DMS153 treated with DMSO at 0.1 percent for 48 hours (cell line): ENCODE data around the gene DPYD.
"Not testable (repeated sequence)": the region's sequence is repeated elsewhere in the genome, so short reads cannot be mapped to it uniquely, and the experiment has no call there.

ENCODE experiments used
- DNase-seq: peaks from one replicate; lab custom pipeline; 2025; ENCODE audit not compliant: unreplicated experiment; lab: John Stamatoyannopoulos, UW

The DPYD gene

DNA sequence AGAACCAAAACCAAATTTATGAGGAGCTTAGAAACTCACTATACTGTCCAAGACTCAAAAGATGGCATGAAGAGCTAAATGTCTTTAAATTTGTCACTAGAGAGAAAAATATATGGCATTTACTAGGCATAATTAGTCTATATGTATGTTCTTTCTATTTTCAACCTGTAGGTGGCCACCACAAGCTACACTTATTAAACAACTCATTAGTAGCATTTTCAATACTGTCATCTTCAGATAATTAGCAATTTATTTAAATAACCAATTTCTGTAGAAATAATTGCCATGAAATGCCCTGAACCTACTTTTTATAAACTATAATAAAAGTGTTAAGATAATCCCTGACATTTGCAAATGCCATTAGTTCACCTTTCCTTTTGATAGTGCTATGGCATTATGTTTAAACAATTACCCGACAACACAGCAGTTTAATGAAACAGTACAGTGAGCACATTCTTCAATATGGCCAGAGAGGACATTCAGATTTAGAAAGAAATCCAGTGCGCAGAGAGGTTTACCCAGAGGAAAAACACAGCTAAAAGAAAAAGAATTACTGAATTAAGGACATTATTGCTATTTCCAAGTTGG lies 676.8 kb downstream of the DPYD start:
- DNase-seq: no peak

GRCh38 chr1:97238816-97239215 lies 682.0 kb downstream of the DPYD start:
- no peak for DNase-seq

DNA sequence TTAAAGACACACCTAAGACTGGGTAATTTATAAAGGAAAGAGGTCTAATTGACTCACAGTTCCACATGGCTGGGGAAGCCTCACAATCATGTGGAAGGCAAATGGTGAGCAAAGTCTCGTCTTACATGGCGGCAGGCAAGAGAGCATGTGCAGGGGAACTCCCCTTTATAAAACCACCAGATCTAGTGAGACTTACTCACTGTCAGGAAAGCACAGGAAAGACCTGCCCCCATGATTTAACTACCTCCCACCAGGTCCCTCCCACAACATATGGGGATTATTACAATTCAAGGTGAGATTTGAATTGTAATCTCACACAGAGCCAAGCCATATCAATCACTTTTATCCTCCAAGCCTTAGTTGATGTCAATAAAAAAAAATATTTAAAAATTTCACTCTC lies 689.5 kb downstream of the DPYD start:
- DNase-seq: not testable (repeated sequence)

DNA sequence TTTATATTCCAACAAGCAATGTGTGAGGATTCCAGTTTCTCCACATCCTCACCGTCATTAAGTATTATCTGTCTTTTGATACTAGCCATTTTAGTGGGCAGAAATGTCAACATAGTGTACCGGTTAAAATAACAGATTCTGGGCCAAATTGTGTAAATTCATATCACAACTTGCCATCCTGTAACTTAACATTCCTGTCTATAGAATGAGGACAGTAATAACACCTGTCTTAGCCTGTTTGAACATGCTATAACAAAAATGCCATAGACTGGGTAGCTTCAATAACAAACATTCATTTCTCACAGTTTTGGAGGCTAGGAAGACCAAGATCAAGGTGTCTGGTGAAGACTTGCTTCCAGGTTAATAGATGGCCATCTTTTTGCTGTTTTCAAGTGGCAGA lies 708.2 kb downstream of the DPYD start:
- no peak for DNase-seq

- DNase-seq: no peak
Observed at GRCh38 chr1:97210307-97210706, 710.5 kb downstream of the DPYD start.

- DNase-seq: no peak
Observed at GRCh38 chr1:97209381-97209957, 711.4 kb downstream of the DPYD start.

DNA sequence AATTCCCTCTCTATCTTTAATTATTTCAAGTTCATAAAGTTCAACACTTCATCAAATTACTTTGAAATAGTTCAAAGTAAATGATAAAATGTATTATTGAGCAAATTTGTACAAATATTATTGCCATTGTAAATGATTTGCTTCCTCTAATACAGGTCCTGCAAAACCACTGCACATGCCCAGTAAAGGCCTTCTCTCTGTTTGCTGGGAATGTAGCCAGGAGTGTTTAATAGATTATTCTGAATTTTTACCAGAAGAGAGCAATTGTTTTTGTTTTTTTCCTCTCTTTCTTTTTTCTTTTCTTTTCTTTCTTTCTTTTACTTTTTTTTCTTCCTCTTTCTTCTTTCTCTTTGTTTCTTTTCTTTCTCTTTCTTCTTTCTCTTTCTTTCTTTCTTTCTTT lies 713.0 kb downstream of the DPYD start:
- no peak for DNase-seq

GRCh38 chr1:97204468-97204867 lies 716.4 kb downstream of the DPYD start:
- no peak for DNase-seq

DNA sequence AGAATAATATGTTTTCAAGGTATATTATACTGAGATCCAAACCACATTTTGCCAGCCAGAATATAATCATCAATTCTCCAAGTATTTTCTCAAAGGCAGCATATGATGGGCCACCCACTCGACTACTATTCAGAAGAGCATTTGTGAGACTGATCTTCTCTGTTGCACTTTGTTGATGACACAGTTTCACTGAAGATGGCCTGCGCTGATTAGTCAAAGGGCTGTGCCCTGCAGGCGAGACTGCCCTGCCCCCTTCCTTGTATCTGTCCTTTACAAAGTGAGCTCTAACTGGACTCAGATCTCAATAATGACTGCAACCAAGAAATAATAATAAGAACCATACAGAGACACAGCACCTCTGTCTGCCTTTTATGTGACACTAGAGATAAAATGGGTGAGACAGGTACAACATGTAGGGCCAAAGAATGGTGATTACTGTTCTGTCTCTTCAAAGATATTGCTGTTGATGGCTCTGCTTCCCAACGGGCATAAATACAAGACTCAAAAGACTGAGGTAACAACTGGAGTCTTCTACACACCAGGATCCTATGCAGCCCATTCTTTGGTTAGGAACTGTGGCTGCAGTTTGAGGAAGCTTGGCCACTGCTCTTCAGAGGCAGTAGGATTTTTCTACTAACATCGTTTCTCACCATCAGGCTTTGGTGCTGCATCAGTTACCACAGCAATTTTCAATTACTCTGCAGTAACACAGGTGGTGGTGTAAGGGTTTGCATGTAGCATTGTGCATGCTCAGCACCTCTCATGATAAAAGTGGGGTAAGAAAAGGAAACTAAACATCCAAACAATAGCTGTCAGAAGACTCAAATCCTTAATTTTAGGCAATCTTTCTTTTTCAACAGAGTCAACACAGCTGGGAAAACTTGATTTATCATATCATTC lies 718.1 kb downstream of the DPYD start:
- no peak for DNase-seq

GRCh38 chr1:97201641-97202040 lies 719.2 kb downstream of the DPYD start:
- DNase-seq: no peak

- no peak for DNase-seq
Observed at GRCh38 chr1:97200595-97200994, 720.2 kb downstream of the DPYD start.

DNA sequence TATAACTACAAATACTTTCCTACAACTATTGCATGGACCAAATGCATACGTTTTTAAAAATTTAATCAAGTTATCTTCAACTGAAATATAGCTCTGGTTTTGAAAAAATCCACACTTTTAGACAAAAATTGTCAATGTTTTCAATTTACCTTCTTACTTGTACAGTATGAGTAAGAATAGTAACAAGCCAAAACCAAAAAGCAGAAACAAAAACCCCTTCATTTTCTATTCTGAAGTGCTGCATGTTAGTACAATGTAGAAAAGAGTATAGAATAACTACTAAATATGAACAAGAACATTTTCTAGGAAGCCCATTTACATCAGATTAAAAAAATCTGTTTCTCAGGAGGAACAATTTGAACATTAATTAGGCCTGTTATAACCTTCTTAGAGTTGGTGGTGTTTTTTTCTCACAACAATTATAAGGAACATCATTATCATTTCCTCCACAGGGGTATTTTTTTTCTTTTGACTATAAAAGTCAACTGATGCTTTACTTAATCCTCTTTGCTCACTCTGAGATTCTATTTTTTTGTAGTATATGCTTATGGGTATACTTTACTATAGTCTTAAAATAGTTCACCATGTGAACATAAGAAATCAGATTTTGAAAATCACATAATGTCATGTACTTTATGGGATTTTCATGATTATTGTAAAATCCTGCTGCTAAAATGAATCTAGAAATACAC lies 723.9 kb downstream of the DPYD start:
- DNase-seq: no peak

DNA sequence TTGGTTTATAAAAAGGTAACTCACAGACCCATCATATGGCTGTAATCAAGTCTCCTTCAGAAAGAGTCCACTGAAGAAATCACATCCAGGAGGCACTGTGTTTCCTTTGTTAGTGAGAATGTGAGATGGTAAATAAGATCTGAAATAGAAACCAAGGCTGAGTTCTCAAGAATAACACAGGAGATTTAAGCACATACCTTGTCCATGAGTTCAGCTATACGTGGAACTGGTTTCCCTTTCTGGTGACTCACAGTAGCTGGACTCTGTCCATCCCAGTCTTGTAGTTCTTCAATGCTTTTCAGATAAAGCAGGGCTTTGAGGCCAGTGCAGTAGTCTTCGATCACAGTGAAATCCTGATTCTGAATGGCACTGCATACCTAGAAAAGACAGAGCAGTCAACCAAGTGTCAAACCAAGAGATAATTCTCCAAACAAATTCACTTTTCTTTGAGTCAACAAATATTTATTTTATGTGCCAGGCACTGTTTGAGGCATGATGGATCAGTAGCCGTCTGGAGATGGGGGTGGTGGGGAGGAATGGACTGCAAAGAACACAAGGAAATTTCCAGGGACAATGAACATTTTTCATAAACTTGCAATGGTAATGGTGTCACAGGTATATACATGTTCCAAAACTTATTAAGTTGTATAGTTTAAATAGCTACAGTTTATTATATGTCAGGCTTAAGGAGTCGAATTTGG lies 727.8 kb downstream of the DPYD start:
- DNase-seq: no peak

DNA sequence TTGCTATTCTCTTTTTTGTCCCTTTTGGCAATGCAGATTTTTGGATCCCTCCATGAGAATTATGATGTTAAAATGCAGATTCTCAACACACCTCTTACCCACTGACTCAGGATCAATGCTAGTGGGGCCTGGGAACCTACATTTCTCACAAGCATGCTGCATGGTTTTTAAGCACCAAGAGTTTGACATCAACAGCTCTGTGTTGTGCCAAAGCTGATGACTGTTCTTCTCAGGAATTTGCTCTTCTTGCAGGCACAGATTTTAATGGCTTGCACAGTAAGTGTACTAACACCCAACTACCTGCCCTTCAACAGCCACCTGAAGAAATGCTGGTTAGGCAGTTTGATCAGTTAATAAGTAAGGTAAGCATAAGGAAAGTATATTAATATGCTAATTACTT lies 730.5 kb downstream of the DPYD start:
- no peak for DNase-seq

GRCh38 chr1:97186381-97186780 lies 734.5 kb downstream of the DPYD start:
- DNase-seq: no peak

- DNase-seq: no peak
Observed at GRCh38 chr1:97174039-97174704, 746.7 kb downstream of the DPYD start.

- no peak for DNase-seq
Observed at GRCh38 chr1:97170300-97170699, 750.5 kb downstream of the DPYD start.

GRCh38 chr1:97168056-97168455 lies 752.8 kb downstream of the DPYD start:
- DNase-seq: no peak

DNA sequence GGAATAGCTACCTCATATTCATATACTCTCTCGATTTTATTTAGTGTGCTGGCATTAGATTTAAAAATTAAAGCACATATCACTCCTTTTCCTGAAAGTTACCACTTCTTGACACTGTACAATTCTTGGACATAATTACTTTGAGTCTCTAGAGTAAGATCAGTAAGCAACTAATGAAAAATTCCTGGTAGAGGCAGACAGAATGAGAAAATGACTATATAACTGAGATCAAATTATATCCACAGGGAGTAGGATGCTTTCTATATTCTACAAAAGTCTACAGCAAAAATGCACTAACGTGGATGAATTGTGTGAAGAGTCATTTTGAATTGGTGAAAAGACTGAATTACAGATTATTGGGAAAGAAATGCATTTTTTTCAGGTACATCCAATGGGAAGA lies 753.6 kb downstream of the DPYD start:
- DNase-seq: no peak

GRCh38 chr1:97166626-97167025 lies 754.2 kb downstream of the DPYD start:
- no peak for DNase-seq

GRCh38 chr1:97164276-97164639 lies 756.6 kb downstream of the DPYD start:
- no peak for DNase-seq
